HepG2 (cell line): Measurements from ENCODE around the gene METTL26. TPM values are rescaled to one million over a fixed set of nuclear protein-coding genes. Genes with fewer than 3 reads are reported as not detected.

Experiments used
- ARID2 ChIP-seq: sonication (generic); formaldehyde crosslinking; IDR thresholded peaks from 2 replicates; pipeline ENCODE4 v1.8.1; 2022; ENCODE audit warnings: mild to moderate bottlenecking, missing genetic modification reagents, borderline replicate concordance
- GATAD2A ChIP-seq: IDR thresholded peaks from 2 replicates; pipeline ENCODE4 v1.6.1; 2016
- HMGXB4 ChIP-seq, 2 experiments: sonication (generic) in 1 of 2; formaldehyde crosslinking in 1 of 2; IDR thresholded peaks; 2 replicates each; pipeline versions ENCODE4 v1.4.0 to v1.6.1; 2018 to 2020; ENCODE audit warnings: missing genetic modification reagents in 2 of 2, borderline replicate concordance in 1 of 2, low read depth in 1 of 2, mild to moderate bottlenecking in 1 of 2, missing biosample characterization in 1 of 2
- HNF4G ChIP-seq, 2 experiments: sonication (generic) in 1 of 2; formaldehyde crosslinking in 1 of 2; IDR thresholded peaks; 2 replicates each; pipeline versions ENCODE4 v1.4.0 to v1.6.1; 2011 to 2020; ENCODE audit warnings: borderline replicate concordance in 2 of 2, low read depth in 2 of 2, mild to moderate bottlenecking in 2 of 2, low read length in 1 of 2, missing genetic modification reagents in 1 of 2, moderate library complexity in 1 of 2
- HNRNPH1 ChIP-seq: fragments of 200-400 bp; formaldehyde crosslinking; optimal IDR thresholded peaks from 2 replicates; pipeline ENCODE3; 2017; ENCODE audit warnings: mild to moderate bottlenecking, low read depth, low read length
- HOXA7 ChIP-seq: sonication (generic); formaldehyde crosslinking; IDR thresholded peaks from 2 replicates; pipeline ENCODE4 v1.8.1; 2022; ENCODE audit warnings: mild to moderate bottlenecking, missing genetic modification reagents, moderate library complexity
- JDP2 ChIP-seq: sonication (generic); formaldehyde crosslinking; IDR thresholded peaks from 2 replicates; pipeline ENCODE4 v1.8.1; 2022; ENCODE audit warnings: missing genetic modification reagents, borderline replicate concordance
- MXI1 ChIP-seq: IDR thresholded peaks from 3 replicates; pipeline ENCODE4 v1.6.1; 2012; ENCODE audit warnings: low read depth, low read length, inconsistent platforms, borderline replicate concordance
- NAIF1 ChIP-seq: sonication (generic); formaldehyde crosslinking; IDR thresholded peaks from 2 replicates; pipeline ENCODE4 v1.5.0; 2020; ENCODE audit warnings: mild to moderate bottlenecking, missing genetic modification reagents, borderline replicate concordance
- SMARCC2 ChIP-seq: fragments of 450-650 bp; IDR thresholded peaks from 2 replicates; pipeline ENCODE4 v1.6.1; 2017; ENCODE audit warnings: antibody characterized with exemption, mild to moderate bottlenecking
- SOX6 ChIP-seq, 2 experiments: fragments of 450-650 bp in 1 of 2; sonication (generic) in 1 of 2; formaldehyde crosslinking in 1 of 2; IDR thresholded peaks; 2 replicates each; pipeline versions ENCODE4 v1.4.0 to v1.6.1; 2017 to 2020; ENCODE audit warnings: antibody characterized with exemption in 1 of 2, mild to moderate bottlenecking in 1 of 2, missing genetic modification reagents in 1 of 2
- SUZ12 ChIP-seq: fragments of 150-350 bp; IDR thresholded peaks from 2 replicates; pipeline ENCODE4 v1.6.1; 2014; ENCODE audit warnings: low read depth, low read length
- THAP11 ChIP-seq: IDR thresholded peaks from 2 replicates; pipeline ENCODE4 v1.6.1; 2016; ENCODE audit warnings: missing biosample characterization, missing genetic modification reagents
- UBTF ChIP-seq: sonication (generic); formaldehyde crosslinking; IDR thresholded peaks from 2 replicates; pipeline ENCODE4 v1.4.0; 2020; ENCODE audit warnings: mild to moderate bottlenecking, missing genetic modification reagents
- ZBTB7A ChIP-seq: sonication (generic); formaldehyde crosslinking; IDR thresholded peaks from 2 replicates; pipeline ENCODE4 v1.8.0; 2022; ENCODE audit warnings: mild to moderate bottlenecking, missing genetic modification reagents
- ZKSCAN1 ChIP-seq: fragments of 150-350 bp; IDR thresholded peaks from 2 replicates; pipeline ENCODE4 v1.6.1; 2014; ENCODE audit warnings: low read length
- ZMAT3 ChIP-seq: sonication (generic); formaldehyde crosslinking; conservative IDR thresholded peaks from 2 replicates; pipeline ENCODE4 v1.7.0; 2021; ENCODE audit warnings: missing genetic modification reagents
- ZMYM3 ChIP-seq: sonication (generic); formaldehyde crosslinking; IDR thresholded peaks from 2 replicates; pipeline ENCODE4 v1.5.1; 2020; ENCODE audit warnings: mild to moderate bottlenecking, missing genetic modification reagents
- ZNF143 ChIP-seq: sonication (generic); formaldehyde crosslinking; IDR thresholded peaks from 2 replicates; pipeline ENCODE4 v1.4.0; 2020; ENCODE audit warnings: missing genetic modification reagents
- ZNF263 ChIP-seq: sonication (generic); formaldehyde crosslinking; IDR thresholded peaks from 2 replicates; pipeline ENCODE4 v1.4.0; 2020; ENCODE audit warnings: missing genetic modification reagents
- ZNF276 ChIP-seq: sonication (generic); formaldehyde crosslinking; IDR thresholded peaks from 2 replicates; pipeline ENCODE4 v1.4.0; 2020; ENCODE audit warnings: mild to moderate bottlenecking, low read depth, missing genetic modification reagents
- ZNF333 ChIP-seq: sonication (generic); formaldehyde crosslinking; IDR thresholded peaks from 2 replicates; pipeline ENCODE4 v1.4.0; 2020; ENCODE audit warnings: mild to moderate bottlenecking, missing genetic modification reagents, borderline replicate concordance
- ZNF557 ChIP-seq: sonication (generic); formaldehyde crosslinking; IDR thresholded peaks from 2 replicates; pipeline ENCODE4 v1.4.0; 2020; ENCODE audit warnings: missing genetic modification reagents
- ZNF792 ChIP-seq: IDR thresholded peaks from 2 replicates; pipeline ENCODE4 v1.6.1; 2016
- polyA plus RNA-seq, 8 experiments: library from polyadenylated mRNA; depleted of rRNA in 3 of 8; stranded (reverse) in 7 of 8; unstranded in 1 of 8; fragments of >200 nt; fragmentation: Illumina TruSeq in 4 of 8; extraction: Trizol in 4 of 8; gene quantifications; 2 replicates each; pipeline versions ENCODE4 v1.2.1 to v1.2.3, GENCODE V29; 2011 to 2016; ENCODE audit warnings: low read depth in 4 of 8, missing spikeins in 1 of 8, mixed read lengths in 1 of 8; ENCODE audit not compliant: insufficient read depth in 1 of 8
- total RNA-seq, 5 experiments: library from RNA; depleted of rRNA; stranded (reverse); fragments of >200 nt; fragmentation: Illumina TruSeq; extraction: Trizol; gene quantifications; 2 replicates each; pipeline ENCODE4 v1.2.3, GENCODE V29; 2016; ENCODE audit warnings: low read depth in 1 of 5

The METTL26 gene
- total and polyA plus RNA-seq, 2 of the 13 experiments (the other 11 are each of a cell fraction or from before 2014, with no cell fraction given), result 65.5 to 70.1 TPM

- TF ChIP-seq ARID2 (CRISPR knock-in tag), result no peak
- TF ChIP-seq THAP11 (CRISPR knock-in tag), result no peak; the same call in 1 of the 2 replicates
- no peak for TF ChIP-seq ZMAT3
- TF ChIP-seq MXI1, result peak; percentile 60; the same call in 1 of the 3 replicates
- TF ChIP-seq NAIF1 (CRISPR knock-in tag), result no peak
- TF ChIP-seq HNF4G (IDR thresholded peaks at IDR 0.05; ENCODE audit: borderline replicate concordance, low read depth, low read length), result no peak
- no peak for TF ChIP-seq HNF4G (CRISPR knock-in tag; IDR thresholded peaks at IDR 0.05; ENCODE audit: borderline replicate concordance, low read depth)
- no peak for TF ChIP-seq HNRNPH1
- no peak for TF ChIP-seq SUZ12
- peak; percentile 33 for TF ChIP-seq UBTF (CRISPR knock-in tag)
- no peak for TF ChIP-seq ZNF557
- no peak for TF ChIP-seq ZNF333 (CRISPR knock-in tag)
- TF ChIP-seq ZMYM3 (CRISPR knock-in tag), result no peak; the same call in 1 of the 2 replicates
- peak; percentile 70; the same call in 1 of the 2 replicates for TF ChIP-seq HOXA7 (CRISPR knock-in tag)
- TF ChIP-seq ZNF263 (CRISPR knock-in tag), result peak; percentile 58
- TF ChIP-seq ZNF143, result no peak
- TF ChIP-seq ZBTB7A (CRISPR knock-in tag), result no peak; the same call in 1 of the 2 replicates
- no peak for TF ChIP-seq SOX6 (IDR thresholded peaks at IDR 0.05)
- no peak for TF ChIP-seq SOX6 (CRISPR knock-in tag; IDR thresholded peaks at IDR 0.05)
- TF ChIP-seq GATAD2A (CRISPR knock-in tag), result 0 out of 2 replicates have a peak, but pooled peaks have one; percentile 12
- no peak for TF ChIP-seq ZNF792 (CRISPR knock-in tag)
- TF ChIP-seq ZNF276, result no peak
- no peak for TF ChIP-seq SMARCC2
- no peak for TF ChIP-seq HMGXB4 (CRISPR knock-in tag; IDR thresholded peaks at IDR 0.05; ENCODE audit: borderline replicate concordance in 1 of 2, low read depth in 1 of 2)
- no peak for TF ChIP-seq ZKSCAN1
- TF ChIP-seq JDP2 (CRISPR knock-in tag), result no peak
These were observed 43.0 kb upstream of the METTL26 start (continued) for GRCh38 chr16:678858-679813.
